HG03097 (cell line): ENCODE results near the gene ABHD8.
A peak's percentile ranks its signal among the peaks of the same experiment; 100 is the strongest.

ENCODE experiments used
- ATAC-seq: cut with Tn5 transposase; IDR thresholded peaks from one replicate; pipeline ENCODE4 v1.9.1; 2021; ENCODE audit not compliant: unreplicated experiment, low FRiP score

Gene ABHD8

GRCh38 chr19:17268754-17269153 is 34.5 kb downstream of the ABHD8 start:
- ATAC-seq, result no peak

DNA sequence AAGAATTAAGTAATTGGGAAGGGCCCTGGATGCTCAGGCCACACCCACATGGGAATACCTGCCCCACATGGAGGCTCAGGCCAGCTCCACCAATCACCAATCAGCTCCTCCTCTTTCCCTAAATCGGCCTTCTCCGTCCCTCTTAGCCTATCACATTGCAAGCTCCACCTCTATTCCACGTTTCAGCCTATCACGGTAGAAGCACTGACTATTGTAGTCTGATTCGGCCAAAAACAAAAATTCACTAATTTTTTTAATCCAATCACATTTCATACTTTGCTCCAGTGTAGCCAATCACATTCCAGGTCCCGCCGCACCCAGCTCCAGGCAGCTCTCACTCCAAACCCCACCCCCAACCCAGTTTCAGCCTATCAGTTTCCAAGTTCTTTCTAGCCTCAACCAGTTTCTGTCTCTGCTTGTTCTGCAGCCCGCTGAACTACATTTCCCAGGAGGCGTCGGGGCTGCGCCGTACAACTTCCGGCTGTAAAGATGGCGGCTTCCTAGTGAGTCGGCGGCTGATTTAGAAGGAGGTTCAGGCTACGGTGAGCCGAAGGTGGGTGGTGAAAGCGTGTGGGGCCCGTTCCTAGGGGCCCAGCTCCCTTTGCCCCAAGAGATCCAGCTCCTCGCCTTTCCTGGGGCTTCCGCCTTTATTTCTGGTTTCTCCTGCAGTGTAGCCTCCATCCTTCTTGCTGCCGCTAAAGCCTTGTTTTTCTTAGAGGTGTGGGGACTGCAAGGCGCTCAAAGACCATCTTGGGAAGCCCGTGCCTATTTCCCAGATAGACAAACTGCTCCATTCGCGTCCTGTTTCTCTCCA is 36.0 kb downstream of the ABHD8 start, which contains the start of gene BABAM1:
Gene BABAM1 (plus strand): TSS at position 469 of the 814 bp plus-strand sequence. CDS start 1,364 bp downstream, outside the sequence.
- peak; percentile 93 for ATAC-seq

DNA sequence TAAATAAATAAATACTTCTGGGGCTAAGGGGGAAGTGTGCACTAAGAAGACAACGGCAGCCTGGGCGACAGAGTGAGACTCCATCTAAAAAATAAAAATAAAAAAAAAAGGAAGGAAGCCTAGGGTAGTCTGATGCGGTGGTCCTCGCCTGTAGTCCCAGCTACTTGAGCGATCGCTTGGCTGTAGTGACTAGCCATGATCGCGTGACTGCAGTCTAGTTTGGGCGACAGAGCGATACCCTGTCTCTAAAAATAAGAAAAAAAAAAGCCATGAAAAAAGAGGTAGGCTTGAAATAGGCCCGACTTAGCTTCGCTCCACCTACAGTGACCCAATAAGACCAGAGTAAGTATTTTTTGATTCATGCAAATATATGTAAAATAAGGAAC is 36.6 kb downstream of the ABHD8 start:
- ATAC-seq, result peak; percentile 5

GRCh38 chr19:17266026-17266425 is 37.2 kb downstream of the ABHD8 start:
- no peak for ATAC-seq

GRCh38 chr19:17264641-17264979 is 38.6 kb downstream of the ABHD8 start, which contains the start of gene USHBP1:
Gene USHBP1, minus strand, starts transcription at chr19:17264745. Its CDS starts 446 bp downstream, at chr19:17264299.
- ATAC-seq, result no peak

- ATAC-seq, result no peak
These were observed 39.2 kb downstream of the ABHD8 start for GRCh38 chr19:17263712-17264640.

DNA sequence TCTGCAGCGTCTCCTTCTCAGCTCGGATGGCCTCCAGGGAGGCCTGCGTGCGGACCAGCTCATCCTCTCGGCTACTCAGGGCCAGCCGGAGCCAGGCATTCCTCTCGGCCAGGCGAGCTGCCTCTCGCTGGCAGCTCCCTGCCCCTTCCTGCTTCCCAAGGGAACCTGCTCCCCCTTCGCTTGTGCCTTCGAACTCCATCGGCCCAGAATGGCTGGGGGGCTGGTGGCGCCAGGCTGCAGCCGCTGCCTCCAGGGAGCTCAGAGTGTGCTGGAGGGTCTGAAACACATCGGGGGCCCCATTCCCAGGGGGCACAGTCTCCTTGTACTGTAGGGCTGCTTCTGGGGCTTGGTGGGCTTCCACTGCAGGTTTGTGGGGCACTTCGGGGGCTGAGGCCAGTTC is 40.7 kb downstream of the ABHD8 start:
- no peak for ATAC-seq

DNA sequence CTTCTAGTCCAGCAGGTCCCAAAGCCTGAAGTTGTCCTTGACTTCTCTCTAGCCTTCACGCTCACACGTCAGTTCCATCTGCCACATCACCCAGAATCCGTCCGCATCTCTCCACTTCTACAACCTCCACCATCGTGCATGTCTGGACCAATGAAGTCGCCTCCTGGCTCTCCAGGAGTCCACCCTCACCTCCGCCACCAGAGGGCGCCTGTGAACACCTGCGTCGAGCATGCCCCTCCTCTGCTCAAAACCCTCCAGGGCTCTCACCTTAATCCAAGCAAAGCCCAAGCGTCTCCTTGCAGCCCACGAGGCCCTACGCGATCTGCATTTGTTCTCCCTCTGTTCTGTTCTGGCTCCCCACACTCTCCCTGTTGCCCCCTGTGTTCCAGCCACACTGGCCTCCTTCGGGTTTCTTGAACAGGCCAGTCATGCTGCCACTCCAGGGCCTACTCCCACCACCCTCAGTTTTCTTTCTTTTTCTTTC is 42.3 kb downstream of the ABHD8 start:
- ATAC-seq, result peak; percentile 66

DNA sequence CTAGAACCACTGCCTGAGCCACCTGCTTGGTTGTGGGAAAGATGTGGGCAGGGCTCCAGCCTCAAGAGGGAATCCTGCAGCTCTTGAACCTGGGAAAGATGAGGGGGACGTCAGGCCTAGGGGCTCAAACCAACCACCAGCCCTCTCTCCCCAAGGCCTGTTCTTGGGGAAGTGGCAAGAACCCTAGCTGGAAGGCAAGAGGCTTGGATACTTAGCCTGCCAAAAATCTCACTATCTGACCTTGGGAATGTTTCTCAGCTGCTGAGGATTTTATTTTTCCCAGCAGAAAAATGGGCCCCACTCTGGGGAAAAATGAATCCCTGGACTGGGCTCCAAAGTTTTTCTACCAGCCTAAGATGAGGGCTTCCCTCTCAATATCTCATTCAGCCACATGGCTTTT is 43.3 kb downstream of the ABHD8 start:
- no peak for ATAC-seq

- ATAC-seq, result no peak
These were observed 44.0 kb downstream of the ABHD8 start for GRCh38 chr19:17259118-17259780.

DNA sequence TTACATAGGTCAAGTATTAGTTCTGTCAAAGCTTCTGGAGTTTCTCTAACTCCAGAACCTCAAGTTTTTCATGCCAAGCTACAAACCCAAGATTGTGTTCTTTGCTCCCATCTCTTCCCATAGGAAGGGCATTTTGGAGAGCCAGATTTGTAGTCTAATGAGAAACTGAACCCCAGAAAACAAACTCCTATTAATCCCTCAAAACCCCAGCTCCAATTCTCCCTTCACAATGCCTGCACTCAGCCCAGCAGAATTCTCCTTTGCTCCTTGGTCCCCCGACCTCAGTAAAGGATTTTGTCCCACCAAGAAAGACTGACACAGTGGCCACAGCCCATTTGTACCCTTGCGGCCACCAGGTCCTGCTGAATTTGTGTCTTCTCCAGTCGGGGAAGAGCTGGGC is 47.1 kb downstream of the ABHD8 start:
- ATAC-seq, result no peak

GRCh38 chr19:17255150-17255621 is 48.0 kb downstream of the ABHD8 start:
- no peak for ATAC-seq

DNA sequence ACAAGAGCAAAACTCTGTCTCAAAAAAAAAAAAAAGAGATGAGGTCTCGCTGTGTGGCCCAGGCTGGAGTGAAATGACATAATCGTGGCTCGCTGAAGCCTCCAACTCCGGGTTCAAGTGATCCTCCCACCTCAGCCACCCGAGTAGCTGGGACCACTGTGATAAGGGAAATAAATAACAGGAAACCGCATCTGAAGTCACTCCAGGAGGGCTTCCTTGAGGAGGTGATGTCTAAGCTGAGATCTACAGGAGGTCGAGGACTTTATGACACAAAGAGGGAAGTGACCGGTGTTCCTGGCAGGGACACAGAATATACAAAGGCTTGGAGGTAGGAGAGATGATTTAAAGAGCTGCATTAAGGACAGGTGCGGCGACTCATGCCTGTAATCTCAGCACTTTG is 48.6 kb downstream of the ABHD8 start:
- no peak for ATAC-seq

- no peak for ATAC-seq
These were observed 53.2 kb downstream of the ABHD8 start for GRCh38 chr19:17249887-17250548.

GRCh38 chr19:17248011-17248776 is 55.0 kb downstream of the ABHD8 start:
- ATAC-seq, result no peak

DNA sequence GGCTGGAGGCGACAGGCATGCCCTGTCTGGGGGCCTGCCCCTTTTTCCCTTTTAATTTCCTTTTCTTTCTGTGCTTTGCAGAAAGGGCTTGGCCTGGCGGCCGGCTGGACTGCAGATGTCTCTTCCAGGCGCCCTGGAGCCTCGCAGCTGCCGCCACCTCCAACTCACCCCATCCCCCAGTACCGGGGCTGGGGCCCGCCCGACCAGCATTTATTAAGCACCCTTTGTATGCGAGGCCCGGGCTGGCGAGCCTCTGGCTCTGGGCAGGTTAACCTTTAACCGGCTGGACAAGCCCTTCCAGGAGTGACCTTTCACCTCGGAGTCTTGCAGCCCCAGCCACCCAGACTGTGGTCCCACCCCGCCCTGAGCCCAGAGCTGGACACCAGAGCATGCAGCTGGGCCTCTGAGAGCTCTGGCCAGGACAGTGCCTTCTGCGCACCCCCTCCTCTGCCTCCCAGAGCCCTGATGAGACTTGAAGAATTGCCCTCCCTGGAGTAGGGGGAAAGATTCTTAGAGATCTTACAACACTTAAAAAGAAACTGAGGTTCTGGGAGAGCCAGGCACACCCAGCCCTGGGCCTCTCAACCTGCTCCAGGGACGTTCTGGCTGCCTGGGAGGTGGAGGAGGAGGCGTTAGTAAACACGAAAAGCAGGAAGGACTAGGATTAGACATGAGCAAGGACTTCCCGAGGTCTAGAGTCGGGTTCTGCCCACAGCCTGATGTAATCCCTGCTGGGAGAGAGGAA is 56.4 kb downstream of the ABHD8 start:
- no peak for ATAC-seq

DNA sequence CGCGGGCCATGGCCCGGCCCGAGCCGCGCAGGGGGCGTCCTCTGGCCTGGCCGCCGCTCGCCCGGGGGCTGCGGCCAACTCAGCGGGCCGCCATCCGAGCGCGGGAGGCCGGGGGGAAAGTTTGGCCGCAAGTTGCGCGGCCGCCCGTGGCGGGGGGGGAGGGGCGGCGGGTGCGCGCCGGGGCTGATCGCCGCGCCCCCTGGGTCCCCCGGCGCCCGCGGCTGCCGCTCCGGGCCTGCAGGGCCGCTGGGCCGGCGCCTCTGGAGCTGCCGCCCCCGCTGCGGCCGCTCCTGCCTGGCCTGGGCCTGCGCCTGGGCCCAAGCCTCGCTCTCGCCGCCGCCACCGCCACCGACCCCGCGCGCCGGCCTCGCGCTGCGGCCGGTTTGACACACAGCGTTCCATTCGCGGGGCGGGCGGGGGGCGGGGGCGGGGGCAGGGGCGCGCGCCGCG is 57.7 kb downstream of the ABHD8 start, which contains the start of gene NR2F6:
Gene NR2F6 (minus strand): TSS at position 385 of the 450 bp plus-strand sequence. CDS start 699 bp downstream, outside the sequence.
- ATAC-seq, result no peak
